Measurements from ENCODE around the gene TIMP3. TPM values are rescaled to one million over a fixed set of nuclear protein-coding genes. Genes with fewer than 3 reads are reported as not detected.

TIMP3 gene
- total RNA-seq, 1 experiment from 2014 or later: 3.3 TPM

DNA sequence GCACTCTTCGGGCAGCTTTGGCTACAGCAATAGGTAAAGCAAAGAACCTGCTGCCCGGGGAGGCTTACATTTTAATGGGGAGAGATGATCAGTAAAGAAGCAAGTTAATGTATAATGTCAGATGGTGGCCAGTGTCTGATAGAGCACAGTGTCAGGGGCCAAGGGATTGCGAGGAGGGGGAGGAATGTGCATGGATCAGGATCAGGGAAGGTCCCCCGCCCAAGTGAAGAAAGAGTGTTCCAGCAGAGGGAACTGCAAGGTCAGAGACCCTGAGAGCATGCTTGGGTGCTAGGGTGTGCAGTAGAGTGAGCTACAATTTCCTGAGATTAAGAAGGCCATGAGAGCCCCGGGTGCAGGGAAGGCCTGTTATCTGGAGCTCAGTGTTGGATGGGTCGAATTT lies 39.7 kb downstream of the TIMP3 start:
- no peak overlapping the region for H3K4me3 Mint-ChIP-seq
- ATAC-seq (no peak), DNase-seq (ENCODE audit: low spot score) (no peak)
- H3K27ac Mint-ChIP-seq: no peak overlapping the region
- POLR2A ChIA-PET: no interaction called here
- TF ChIP-seq SOX15 (CRISPR knock-in tag; IDR thresholded peaks at IDR 0.05) (no peak), CREB1 (CRISPR knock-in tag; IDR thresholded peaks at IDR 0.05) (no peak), ZBTB21 (CRISPR knock-in tag; IDR thresholded peaks at IDR 0.05; ENCODE audit: borderline replicate concordance) (no peak), E2F4 (CRISPR knock-in tag; IDR thresholded peaks at IDR 0.05; ENCODE audit: borderline replicate concordance, low read depth) (no peak), MYBL2 (CRISPR knock-in tag; IDR thresholded peaks at IDR 0.05) (no peak), CDX4 (CRISPR knock-in tag; IDR thresholded peaks at IDR 0.05; ENCODE audit: borderline replicate concordance) (no peak), MLX (CRISPR knock-in tag; IDR thresholded peaks at IDR 0.05) (no peak), MAX (CRISPR knock-in tag; IDR thresholded peaks at IDR 0.05) (no peak), ZNF121 (CRISPR knock-in tag; IDR thresholded peaks at IDR 0.05) (no peak), ESRRA (CRISPR knock-in tag; IDR thresholded peaks at IDR 0.05; ENCODE audit: borderline replicate concordance) (no peak), ZNF219 (CRISPR knock-in tag; IDR thresholded peaks at IDR 0.05; ENCODE audit: borderline replicate concordance) (no peak), GABPB1 (CRISPR knock-in tag; IDR thresholded peaks at IDR 0.05) (no peak)
- TF ChIP-seq, protein P1, sequence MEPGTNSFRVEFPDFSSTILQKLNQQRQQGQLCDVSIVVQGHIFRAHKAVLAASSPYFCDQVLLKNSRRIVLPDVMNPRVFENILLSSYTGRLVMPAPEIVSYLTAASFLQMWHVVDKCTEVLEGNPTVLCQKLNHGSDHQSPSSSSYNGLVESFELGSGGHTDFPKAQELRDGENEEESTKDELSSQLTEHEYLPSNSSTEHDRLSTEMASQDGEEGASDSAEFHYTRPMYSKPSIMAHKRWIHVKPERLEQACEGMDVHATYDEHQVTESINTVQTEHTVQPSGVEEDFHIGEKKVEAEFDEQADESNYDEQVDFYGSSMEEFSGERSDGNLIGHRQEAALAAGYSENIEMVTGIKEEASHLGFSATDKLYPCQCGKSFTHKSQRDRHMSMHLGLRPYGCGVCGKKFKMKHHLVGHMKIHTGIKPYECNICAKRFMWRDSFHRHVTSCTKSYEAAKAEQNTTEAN (CRISPR knock-in tag; IDR thresholded peaks at IDR 0.05): no peak
- TF ChIP-seq, protein P2, sequence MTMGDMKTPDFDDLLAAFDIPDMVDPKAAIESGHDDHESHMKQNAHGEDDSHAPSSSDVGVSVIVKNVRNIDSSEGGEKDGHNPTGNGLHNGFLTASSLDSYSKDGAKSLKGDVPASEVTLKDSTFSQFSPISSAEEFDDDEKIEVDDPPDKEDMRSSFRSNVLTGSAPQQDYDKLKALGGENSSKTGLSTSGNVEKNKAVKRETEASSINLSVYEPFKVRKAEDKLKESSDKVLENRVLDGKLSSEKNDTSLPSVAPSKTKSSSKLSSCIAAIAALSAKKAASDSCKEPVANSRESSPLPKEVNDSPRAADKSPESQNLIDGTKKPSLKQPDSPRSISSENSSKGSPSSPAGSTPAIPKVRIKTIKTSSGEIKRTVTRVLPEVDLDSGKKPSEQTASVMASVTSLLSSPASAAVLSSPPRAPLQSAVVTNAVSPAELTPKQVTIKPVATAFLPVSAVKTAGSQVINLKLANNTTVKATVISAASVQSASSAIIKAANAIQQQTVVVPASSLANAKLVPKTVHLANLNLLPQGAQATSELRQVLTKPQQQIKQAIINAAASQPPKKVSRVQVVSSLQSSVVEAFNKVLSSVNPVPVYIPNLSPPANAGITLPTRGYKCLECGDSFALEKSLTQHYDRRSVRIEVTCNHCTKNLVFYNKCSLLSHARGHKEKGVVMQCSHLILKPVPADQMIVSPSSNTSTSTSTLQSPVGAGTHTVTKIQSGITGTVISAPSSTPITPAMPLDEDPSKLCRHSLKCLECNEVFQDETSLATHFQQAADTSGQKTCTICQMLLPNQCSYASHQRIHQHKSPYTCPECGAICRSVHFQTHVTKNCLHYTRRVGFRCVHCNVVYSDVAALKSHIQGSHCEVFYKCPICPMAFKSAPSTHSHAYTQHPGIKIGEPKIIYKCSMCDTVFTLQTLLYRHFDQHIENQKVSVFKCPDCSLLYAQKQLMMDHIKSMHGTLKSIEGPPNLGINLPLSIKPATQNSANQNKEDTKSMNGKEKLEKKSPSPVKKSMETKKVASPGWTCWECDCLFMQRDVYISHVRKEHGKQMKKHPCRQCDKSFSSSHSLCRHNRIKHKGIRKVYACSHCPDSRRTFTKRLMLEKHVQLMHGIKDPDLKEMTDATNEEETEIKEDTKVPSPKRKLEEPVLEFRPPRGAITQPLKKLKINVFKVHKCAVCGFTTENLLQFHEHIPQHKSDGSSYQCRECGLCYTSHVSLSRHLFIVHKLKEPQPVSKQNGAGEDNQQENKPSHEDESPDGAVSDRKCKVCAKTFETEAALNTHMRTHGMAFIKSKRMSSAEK (CRISPR knock-in tag; IDR thresholded peaks at IDR 0.05; ENCODE audit: borderline replicate concordance): no peak
- H3K27me3 Mint-ChIP-seq (ENCODE audit: low read depth): no peaks in the 10 kb centered on the region
- no peaks in the 10 kb centered on the region for H3K9me3 Mint-ChIP-seq
- H3K36me3 Mint-ChIP-seq: no peaks in the 10 kb centered on the region
- CTCF ChIA-PET: interaction anchor here (0.6 to 2.2 kb wide), 4 partner anchors 10 to 1240 kb away, joined by 3 to 9 read pairs (median 5); no protein-coding TSS in a partner anchor
- H3K4me1 Mint-ChIP-seq: peaks cover 6% of the 10 kb centered on the region; the same call in 1 of the 2 replicates

GRCh38 chr22:32842486-32842885 lies 41.0 kb downstream of the TIMP3 start:
- H3K27me3 Mint-ChIP-seq (ENCODE audit: low read depth): no peaks in the 10 kb centered on the region
- ChIA-PET POLR2A (no interaction called here), CTCF (no interaction called here)
- TF ChIP-seq IRF1 (CRISPR knock-in tag; IDR thresholded peaks at IDR 0.05) (no peak), SMAD3 (CRISPR knock-in tag; IDR thresholded peaks at IDR 0.05; ENCODE audit: borderline replicate concordance) (no peak), SP1 (CRISPR knock-in tag; conservative IDR thresholded peaks at IDR 0.05) (no peak), ETV6 (CRISPR knock-in tag; IDR thresholded peaks at IDR 0.05) (no peak), E2F4 (CRISPR knock-in tag; IDR thresholded peaks at IDR 0.05; ENCODE audit: borderline replicate concordance, low read depth) (no peak), GRHL2 (CRISPR knock-in tag; IDR thresholded peaks at IDR 0.05; ENCODE audit: insufficient replicate concordance, severe bottlenecking) (no peak), ZNF263 (CRISPR knock-in tag; IDR thresholded peaks at IDR 0.05; ENCODE audit: low read depth) (no peak), CREB1 (CRISPR knock-in tag; IDR thresholded peaks at IDR 0.05) (no peak)
- TF ChIP-seq, protein P3, sequence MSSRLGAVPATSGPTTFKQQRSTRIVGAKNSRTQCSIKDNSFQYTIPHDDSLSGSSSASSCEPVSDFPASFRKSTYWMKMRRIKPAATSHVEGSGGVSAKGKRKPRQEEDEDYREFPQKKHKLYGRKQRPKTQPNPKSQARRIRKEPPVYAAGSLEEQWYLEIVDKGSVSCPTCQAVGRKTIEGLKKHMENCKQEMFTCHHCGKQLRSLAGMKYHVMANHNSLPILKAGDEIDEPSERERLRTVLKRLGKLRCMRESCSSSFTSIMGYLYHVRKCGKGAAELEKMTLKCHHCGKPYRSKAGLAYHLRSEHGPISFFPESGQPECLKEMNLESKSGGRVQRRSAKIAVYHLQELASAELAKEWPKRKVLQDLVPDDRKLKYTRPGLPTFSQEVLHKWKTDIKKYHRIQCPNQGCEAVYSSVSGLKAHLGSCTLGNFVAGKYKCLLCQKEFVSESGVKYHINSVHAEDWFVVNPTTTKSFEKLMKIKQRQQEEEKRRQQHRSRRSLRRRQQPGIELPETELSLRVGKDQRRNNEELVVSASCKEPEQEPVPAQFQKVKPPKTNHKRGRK (CRISPR knock-in tag; IDR thresholded peaks at IDR 0.05; ENCODE audit: borderline replicate concordance): no peak

More at GRCh38 chr22:32842486-32842885, 41.0 kb downstream of the TIMP3 start:
- DNase-seq (ENCODE audit: low spot score) (no peak), ATAC-seq (no peak)
- Mint-ChIP-seq H3K4me3 (no peak overlapping the region), H3K4me1 (peaks cover 8% of the 10 kb centered on the region; the same call in 1 of the 2 replicates), H3K27ac (no peak overlapping the region), H3K9me3 (no peaks in the 10 kb centered on the region), H3K36me3 (no peaks in the 10 kb centered on the region)
